Measurements from ENCODE around the gene ZNF580.

The ZNF580 gene

DNA sequence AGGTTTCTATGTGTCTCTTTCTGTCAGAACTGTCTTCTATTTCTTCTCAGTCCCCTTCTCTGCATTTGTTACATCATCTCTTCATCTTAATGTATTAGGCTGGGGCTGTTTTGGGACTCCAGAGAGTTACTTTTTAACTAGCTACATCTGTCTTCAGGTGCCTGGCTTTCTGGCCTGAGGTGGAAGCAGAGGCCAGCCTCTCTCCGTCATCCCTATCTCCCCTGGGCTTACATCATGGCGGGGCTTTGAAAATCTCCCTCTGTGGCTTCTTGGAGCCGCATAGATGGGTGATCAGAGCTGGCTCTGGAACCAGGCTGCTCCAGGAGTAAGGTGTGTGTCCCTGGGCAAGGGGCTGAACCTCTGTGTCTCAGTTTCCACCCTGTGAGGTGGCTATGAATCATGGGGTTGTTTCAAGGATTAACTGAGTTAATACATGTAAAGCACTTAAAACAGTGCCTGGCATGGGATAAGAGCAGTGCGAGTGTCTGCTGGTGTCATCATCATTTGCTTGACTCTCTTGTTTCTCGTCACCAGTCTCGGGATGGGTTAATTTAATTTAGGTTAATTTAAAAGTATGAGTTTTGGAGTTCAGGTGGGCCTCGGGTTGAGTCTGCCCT, 36.2 kb downstream of the ZNF580 start:
- DNase-seq (ENCODE audit: low read depth in 2 of 2), result no peak

DNA sequence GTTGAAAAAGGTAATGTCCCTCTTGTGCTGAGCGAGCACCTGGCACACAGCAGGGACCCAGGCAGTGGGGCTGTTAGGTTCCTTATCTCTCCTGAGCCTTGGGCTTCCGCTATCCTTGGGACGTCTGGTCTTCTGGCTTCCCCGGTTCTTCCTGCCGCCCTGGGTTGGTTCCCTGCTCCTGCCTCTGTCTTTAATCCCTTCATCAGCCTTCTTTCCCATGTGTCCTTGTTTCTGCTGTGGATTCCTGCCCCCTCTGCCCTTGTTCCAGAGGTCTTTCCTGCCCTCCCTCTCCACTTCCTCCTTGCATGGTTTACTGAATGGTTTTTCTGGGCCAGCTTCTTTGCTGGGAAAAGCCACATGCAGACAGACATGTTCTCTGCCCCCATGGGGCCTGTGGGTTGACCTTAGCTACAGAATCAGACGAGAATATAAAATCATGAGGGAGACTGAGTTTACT, 36.8 kb downstream of the ZNF580 start:
- DNase-seq (ENCODE audit: low read depth in 2 of 2), result no peak

DNA sequence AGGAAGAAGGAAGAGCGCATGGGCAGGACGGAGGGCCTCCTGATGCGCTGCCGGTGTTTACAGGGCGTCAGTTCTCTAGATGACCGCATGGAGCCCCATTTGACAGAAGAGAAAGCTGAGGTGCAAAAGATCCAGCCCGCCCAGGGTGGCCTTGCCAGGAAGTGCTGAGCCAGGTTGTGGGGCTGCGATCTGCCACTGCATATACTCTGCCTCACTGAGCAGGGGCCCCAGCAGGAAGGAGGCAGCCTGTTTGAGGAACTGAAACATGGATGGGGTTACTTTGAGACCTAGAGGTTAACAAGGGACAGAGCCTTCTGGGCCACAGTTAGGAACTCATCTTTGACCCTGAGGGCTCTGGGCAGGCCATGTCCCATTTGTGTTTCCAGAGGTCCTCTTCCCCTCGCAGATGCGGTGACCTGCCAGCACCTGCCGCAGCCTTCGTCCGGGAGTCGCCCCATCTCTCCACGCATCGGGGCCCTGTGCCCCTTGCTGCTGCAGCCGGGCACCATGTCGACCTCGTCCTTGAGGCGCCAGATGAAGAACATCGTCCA, 37.4 kb downstream of the ZNF580 start:
- no peak for DNase-seq (ENCODE audit: low read depth in 2 of 2)

DNA sequence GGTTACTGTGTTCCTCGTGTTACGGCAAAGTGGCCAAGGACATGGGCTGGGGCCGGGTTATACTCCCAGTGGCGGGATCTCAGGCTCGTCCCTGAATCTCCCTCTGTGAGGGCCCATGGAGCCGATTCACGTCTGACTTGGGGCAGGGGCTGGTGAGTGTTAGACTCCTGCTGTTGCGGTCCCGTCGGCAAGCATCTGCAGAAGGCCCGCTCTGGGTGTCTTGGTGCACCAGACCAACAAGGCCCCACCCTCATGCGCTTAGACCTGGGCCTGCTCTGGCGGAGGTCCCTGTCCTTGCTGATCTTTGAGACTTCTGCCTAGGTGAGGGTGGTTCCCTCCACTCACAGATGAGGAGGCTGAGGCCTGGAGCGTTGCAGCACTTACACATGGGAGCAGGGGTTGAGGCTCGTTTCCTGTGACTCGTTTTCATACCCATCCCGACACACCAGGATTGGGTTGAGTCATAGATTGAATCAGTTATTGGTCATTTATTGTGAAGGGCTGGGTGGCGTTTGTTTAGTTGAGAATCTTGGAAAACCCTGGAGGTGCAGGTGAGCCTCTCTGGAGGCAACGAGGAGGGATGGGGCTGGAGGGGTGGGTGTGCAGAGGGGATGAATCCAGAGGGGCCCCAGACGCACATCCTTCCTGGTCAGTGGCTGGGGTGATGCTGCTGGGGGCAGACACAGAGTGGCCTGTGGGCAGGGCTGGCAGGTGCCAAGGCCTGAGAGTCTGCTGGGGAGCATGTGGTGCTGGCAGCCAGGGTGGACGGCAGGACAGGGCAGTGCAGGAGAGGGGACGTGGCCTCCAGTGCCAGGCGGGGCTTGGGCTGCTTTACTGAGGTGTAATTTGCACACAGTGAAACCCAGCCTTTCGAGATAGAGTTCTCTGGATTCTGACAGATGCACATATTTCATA, 38.8 kb downstream of the ZNF580 start:
- DNase-seq (ENCODE audit: low read depth in 2 of 2), result no peak

DNA sequence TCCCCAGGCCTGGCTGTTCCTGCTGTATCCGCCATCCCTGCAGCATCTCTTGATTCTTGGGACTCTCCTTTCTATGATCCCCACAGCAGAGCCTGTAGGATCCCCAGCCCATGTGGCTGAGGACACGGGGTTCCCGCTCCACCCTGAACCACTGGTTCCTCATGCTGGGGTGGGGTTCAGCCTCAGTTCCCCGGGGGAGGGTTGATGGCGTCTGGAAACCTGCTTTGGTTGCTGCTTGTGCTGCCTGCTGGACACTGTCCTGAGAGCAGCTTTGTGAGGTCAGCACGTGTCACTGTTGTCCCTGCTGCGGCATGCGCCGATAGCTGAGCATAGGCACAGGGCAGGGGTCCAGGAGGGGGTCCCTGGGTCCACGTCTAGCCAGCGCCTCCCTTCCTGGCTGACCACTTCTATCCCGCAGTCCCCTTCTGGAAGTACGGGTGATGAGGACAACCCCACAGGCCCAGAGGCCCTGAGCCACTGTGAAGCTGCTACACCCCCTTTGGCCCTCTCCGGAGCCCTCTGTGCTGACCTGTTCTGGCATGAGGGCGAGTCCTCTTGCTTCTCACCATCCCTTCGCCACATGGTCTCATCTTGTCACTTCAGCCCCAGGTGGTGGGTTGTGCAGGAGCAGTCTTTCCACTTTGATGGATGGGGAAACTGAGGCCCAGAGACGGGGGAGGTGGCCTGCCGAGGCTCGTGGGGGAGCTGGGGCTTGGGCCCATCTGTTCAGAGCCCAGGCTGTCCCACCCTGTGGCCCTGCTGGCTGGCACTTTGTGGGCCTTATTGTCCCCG, 39.7 kb downstream of the ZNF580 start:
- DNase-seq (ENCODE audit: low read depth in 2 of 2), result no peak

DNA sequence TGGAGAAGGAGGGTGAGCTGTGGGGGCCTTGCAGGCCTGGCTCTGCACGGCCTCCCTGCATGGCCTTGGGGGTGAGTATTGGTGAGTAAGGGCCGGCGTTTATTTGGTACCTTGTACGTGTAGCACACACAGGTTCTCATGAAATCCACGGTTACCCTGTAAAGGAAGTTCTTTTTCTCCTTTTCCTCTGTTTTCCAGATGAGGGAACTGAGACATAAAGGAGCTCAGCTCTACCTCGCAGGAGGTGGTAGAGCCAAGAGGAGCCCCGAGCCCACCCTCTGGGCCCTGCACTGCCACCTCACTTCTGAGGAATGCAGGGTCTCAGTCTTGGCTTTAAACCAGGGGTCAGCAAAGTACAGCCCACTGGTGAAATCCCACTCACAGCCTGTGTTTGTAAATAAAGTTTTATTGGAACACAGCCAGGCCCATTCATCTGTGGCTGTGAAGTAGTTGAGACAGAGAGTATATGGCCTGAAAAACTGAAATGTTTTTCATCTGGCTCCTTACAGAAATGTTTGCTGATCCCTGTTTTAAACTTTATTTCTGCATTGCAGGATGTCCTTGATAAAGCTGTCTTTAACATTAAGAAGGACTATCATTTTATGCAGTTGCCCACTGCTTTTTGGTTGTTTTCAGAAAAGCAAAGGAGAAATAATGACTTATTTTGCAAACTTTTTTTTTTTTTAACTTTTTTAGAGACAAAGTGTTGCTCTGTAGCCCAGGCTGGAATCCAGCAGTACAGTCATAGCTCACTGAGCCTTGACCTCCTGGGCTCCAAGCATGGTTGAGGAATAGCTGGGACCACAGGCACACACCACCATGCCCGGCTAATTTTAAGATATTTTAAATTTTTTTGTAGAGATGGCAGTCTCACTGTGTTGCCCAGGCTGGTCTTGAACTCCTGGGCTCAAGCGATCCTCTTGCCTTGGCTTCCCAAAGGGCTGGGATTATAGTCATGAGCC, 40.6 kb downstream of the ZNF580 start:
- no peak for DNase-seq (ENCODE audit: low read depth in 2 of 2)

DNA sequence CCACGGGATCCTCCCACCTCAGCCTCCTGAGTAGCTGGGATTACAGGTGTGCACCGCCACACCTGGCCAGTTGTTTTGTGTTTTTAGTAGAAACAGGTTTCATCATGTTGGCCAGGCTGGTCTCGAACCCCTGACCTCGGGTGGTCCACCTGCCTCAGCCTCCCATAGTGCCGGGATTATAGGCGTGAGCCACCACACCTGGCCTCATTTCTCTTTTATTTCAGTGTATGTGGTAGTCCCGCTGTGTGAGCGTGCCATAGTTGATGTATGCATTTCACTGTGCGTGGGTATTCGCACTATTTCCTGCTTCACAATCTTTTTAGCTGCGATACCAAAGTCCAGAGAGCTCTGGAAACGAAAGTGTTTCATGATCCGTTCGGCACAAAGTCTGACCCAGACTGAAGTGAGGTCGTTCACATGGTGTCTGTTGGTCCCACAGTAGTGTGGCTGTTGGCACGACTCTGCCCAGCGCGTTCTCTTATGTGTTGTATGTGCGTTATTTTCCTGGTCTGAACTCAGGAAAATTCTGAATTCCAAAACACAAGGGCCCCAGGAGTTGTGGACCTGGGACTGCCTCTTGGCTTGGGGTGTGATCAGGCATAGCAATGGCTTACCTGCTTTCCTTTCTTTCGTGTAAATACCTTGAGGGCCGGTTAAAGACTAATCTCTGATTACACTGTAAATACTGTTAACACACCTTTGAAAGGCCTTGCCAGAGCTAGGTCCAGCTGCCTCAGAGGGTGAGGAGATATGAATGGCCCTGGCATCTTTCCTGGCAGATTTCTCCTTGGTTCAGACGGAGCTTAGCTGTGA, 42.9 kb downstream of the ZNF580 start:
- DNase-seq (ENCODE audit: low read depth in 2 of 2), result no peak

DNA sequence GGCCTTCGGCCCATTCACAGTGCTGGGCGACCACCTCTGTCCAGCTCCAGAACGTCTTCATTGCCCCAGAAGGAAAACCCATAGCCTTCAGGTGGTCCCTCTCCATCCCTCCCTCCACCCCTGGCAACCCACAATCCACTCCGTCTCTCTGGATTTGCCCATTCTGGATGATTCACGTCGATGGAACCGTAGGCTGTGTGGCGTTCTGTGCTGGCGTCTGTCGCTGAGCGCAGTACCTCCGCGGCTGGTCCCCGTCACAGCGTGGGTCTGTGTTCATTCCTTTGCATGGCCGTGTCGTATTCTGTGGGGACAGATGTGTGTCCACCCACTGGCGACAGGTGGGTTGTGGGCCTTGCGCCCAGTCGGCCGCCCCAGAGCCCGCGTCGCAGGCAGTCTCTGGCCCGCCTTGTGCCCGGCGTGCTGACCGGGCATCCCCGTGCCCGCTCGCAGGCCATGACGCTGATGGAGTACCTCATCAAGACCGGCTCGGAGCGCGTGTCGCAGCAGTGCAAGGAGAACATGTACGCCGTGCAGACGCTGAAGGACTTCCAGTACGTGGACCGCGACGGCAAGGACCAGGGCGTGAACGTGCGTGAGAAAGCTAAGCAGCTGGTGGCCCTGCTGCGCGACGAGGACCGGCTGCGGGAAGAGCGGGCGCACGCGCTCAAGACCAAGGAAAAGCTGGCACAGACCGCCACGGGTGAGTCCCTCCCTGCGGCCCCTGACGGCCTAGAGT, 44.3 kb downstream of the ZNF580 start:
- no peak for DNase-seq (ENCODE audit: low read depth in 2 of 2)

DNA sequence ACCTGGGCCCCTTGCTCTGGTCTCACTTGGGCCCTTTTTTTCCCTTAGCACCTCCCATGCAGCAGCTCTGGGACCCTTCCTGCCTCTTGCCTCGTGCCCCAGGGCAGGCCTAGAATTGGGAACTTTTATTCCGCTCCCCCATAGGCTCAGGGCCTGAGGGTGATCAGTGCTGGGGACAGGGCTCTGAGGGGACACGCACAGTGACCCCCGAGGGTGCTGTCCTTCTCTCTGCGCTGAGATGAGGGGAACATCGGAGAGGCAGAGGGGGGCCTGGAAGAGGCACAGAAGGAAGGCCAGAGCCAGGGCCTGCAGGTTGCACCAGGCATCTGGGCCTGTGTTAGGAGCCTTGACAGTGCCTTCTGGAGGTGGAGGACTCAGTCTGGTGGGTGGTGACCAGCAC, 45.0 kb downstream of the ZNF580 start:
- DNase-seq (ENCODE audit: low read depth in 2 of 2), result no peak

DNA sequence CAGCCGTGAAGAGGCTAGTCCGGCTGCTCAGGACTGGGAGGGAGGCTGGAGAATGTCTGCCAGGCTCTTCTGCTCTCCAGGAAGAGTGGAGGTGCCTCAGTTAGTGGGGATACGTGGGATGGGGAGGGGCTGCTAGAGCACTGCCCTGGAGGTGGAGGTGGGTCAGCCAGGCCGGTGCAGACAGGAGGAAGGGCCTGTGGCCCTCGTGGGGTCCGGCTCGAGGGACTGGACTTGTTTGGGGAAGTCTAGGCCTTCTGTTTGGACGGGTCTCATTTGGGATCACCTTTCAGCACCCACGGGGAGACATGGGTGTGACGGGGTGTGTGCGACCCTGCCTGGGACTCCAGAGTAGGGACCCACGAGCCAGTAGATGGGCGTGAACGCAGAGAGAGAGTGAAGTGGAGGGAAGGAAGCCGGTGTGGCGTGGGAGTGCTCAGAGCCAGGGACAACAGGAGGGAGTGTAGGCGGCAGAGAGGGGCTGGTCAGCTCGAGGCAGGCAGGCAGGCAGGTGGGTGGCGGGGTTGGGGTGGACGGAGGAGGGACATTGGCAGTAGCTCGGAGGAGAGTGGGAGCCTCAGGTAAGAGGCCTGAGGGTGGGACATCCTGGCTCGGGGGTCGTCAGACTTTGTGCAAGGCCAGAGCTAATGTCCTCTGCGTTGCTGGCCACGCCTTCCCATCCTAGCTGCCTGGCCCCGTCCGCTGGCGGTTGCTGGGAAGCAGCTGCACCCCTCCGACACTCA, 45.7 kb downstream of the ZNF580 start:
- DNase-seq (ENCODE audit: low read depth in 2 of 2), result no peak

DNA sequence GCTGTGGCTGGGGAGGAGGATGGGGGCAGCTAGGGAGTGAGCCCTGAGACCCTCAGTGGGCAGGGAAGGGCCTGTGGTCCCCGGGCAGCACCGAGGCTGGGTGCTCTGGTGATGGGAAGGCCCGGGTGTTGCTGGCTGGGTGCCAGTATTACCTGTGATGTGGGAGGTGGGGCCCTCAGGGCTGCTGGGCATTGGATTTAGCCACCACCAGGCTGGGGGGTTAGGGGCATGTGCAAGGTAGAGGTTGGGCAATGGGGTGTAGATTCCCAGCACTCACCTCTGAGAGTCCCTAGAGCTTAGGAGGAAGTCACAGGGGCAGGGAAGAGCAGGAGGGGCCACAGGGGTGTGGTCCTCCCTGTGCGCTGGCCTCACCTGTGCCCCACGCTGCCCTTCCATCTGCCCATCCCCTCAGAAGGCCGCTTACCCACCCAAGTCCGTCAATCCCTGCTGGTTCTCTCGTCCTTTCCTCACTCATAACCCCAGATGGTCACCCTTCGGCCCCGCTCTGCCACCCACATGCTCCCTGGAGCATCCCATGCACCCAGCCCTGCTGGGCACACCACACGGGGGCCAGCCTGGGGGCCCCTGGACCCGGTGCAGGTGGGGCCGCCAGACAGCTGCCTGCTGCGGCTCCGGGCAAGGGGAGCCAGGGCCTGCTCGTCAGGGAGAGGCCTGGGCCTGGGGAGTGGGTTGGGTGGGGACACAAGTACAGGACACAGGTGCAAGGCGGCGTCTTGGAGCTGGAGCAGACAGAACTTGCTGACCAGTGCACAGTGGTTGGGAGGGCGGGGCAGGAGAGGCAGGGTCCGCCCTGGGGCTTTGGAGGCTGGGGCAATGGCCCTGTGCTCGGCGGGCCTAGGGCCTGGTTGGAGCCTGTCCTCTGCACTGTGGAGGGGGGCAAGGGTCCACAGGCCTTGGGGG, 46.7 kb downstream of the ZNF580 start:
- DNase-seq (ENCODE audit: low read depth in 2 of 2), result no peak

DNA sequence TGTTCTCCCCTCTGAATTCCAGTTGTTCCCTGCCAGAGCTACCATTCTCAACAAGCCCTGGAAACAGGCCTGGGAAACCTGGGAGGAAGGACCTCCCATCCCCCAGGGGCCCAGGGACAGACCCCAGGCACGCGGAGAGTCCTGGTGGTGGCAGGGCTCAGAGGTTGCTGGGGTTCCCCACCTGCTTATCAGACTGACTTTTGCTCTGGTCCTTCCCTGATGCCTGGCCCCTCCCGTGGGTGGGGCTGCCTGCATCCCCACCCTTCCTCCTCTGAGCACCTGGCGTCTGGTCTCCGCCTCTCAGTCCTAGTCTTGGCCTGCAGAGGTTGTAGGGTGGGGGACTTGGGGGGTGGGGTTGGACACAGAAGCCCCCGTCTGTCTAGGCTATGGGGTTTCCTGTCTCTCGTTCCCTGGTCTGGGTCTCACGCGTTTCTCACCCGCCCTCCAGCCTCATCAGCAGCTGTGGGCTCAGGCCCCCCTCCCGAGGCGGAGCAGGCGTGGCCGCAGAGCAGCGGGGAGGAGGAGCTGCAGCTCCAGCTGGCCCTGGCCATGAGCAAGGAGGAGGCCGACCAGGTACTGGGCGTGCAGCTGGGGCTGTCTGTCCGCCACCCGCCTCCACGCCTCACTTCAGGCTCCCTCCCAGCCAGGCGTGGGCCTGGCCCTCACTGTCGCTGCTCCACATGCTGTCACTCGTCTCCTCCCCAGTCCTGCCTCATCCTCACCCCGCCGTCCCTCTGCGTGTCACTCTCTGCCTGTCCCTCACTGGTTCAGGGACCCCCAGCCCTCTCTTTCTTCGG, 47.8 kb downstream of the ZNF580 start:
- no peak for DNase-seq (ENCODE audit: low read depth in 2 of 2)

DNA sequence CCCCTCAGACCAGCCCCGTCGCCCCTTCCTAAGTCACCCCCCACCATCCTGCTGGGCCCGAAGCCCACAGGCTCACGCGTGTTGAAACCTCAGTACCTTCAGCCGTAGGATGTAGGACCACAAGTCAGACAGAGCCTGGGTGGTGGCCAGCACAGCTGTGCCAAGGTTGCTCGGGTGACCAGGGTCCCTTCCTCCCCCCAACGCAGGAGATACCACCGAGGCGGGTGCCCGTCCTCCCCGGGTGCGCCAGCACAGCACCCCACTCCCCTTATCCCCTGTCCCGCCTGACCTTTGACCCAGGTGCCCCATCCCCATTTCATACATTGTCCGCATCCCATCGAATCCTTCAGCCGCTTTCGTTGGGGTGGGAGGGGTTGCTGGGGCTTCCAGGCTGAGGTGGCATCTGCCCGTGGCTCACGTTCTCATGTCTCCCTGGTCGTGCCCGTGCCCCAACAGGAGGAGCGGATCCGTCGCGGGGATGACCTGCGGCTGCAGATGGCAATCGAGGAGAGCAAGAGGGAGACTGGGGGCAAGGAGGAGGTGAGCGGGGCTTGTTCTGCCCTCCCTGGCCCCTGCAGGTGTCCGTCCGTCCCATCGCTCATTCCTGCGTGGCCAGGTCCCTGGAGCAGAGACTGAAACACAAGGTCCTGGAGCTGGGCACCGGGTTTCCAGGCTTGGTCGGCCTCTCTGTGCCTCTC, 48.8 kb downstream of the ZNF580 start:
- DNase-seq (ENCODE audit: low read depth in 2 of 2), result no peak

DNA sequence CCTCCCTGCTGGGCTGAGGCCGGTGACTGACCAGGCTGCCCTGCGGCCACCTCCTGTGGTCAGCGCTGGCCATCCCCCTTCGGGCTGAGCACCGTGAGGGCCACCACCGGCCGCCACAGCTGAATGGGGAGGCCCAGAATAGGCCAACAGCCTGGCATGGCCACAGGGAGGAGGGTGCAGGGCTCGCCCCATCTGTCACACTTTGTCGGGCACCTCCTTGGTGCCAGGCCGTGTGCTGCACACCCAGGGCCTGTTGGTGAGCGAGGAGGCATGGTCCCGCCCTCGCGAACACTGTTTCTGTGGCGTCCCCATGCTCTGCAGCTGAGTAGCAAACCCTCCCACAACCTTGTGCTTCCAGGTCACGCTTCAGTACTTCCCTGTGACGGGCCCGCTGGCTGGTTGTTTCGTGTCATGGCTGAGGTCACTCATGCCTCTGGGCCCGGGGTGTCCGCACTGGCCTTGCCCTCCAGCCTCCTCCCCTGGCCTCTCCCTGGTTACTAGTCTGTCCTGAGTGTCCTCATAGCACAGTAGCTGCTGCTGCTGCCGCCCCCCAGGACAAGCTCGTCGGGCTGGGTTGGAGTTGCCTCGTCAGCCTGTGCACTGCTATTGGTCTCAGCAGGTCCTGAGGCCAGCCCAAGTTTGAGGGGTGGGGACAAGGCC, 49.4 kb downstream of the ZNF580 start:
- DNase-seq (ENCODE audit: low read depth in 2 of 2), result no peak

DNA sequence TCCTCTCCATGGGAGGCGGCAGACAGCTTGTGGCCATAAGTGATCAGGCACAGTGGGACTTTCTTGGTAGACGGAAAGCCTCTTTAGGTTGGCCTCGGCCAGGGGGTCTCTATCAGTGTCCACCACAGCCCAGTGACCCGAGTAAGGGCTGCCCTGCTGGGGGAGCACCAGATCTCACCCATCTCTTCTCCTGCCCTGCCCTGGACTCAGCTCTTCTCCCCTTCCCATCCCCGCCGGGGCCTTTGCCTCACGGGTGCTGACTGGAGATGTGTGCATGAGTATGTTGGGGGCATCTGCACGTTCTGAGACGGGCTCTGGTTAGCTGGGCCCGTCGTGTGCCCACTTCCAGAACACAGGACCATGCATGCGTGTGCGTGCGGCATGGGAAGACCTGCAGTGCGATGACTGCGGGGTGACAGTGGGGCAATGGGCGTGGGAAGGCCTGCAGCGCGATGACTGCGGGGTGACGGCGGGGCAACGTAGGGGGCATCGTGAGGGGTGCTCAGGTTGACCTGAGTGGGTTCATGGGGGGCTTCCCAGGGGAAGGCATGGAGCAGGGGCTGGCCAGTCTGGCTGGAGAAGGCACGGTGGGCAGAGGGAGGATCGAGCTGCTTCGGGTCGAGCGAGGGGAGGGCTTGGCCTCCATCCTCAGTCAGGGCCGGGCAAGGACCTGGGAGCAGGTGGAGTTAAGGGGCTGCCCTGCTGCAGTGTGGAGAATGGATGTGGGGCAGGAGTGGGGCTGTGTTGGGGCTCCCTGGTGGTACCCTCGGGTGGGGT, 50.2 kb downstream of the ZNF580 start:
- no peak for DNase-seq (ENCODE audit: low read depth in 2 of 2)
